AG09309 (cell line): Measurements from ENCODE around the gene ZFYVE27.

Experiments used
- DNase-seq: peaks from one replicate; pipeline ENCODE4 v3.0.0-alpha.2; 2010; ENCODE audit warnings: low read depth
- H3K4me3 ChIP-seq: 2 replicates; pipeline ENCODE4 v1.5.1; 2011; ENCODE audit warnings: mild to moderate bottlenecking, low read depth, low read length, moderate library complexity; ENCODE audit not compliant: control insufficient read depth
- CTCF ChIP-seq: IDR thresholded peaks from 2 replicates; pipeline ENCODE4 v1.5.1; 2011; ENCODE audit warnings: mild to moderate bottlenecking, low read depth, low read length, inconsistent platforms; ENCODE audit not compliant: insufficient read depth, control insufficient read depth; ENCODE audit errors: missing control alignments

Gene ZFYVE27

GRCh38 chr10:97774811-97775294, 37.9 kb downstream of the ZFYVE27 start:
- H3K4me3 ChIP-seq, result no peak overlapping the region
- no peak for DNase-seq
- TF ChIP-seq CTCF, result no peak

GRCh38 chr10:97777143-97777542, 40.2 kb downstream of the ZFYVE27 start:
- no peak for TF ChIP-seq CTCF
- DNase-seq, result no peak
- H3K4me3 ChIP-seq, result no peak overlapping the region

GRCh38 chr10:97778452-97779302, 41.7 kb downstream of the ZFYVE27 start:
- no peak for TF ChIP-seq CTCF
- no peak overlapping the region for H3K4me3 ChIP-seq
- no peak for DNase-seq

- no peak overlapping the region for H3K4me3 ChIP-seq
- DNase-seq, result no peak
- no peak for TF ChIP-seq CTCF
Measured at GRCh38 chr10:97779492-97779891, 42.6 kb downstream of the ZFYVE27 start.

GRCh38 chr10:97779975-97780374, 43.0 kb downstream of the ZFYVE27 start:
- TF ChIP-seq CTCF, result no peak
- DNase-seq, result no peak

GRCh38 chr10:97780841-97781617, 44.1 kb downstream of the ZFYVE27 start:
- TF ChIP-seq CTCF, result no peak
- DNase-seq, result no peak
- H3K4me3 ChIP-seq, result no peak overlapping the region

More at GRCh38 chr10:97779975-97780374, 43.0 kb downstream of the ZFYVE27 start:
- H3K4me3 ChIP-seq, result no peak overlapping the region
